Measurements from ENCODE around the gene WDR90. TPM values are rescaled to one million over a fixed set of nuclear protein-coding genes. Genes with fewer than 3 reads are reported as not detected.

The WDR90 gene
- total RNA-seq, 1 donor from 2014 or later, result 9.3 TPM

DNA sequence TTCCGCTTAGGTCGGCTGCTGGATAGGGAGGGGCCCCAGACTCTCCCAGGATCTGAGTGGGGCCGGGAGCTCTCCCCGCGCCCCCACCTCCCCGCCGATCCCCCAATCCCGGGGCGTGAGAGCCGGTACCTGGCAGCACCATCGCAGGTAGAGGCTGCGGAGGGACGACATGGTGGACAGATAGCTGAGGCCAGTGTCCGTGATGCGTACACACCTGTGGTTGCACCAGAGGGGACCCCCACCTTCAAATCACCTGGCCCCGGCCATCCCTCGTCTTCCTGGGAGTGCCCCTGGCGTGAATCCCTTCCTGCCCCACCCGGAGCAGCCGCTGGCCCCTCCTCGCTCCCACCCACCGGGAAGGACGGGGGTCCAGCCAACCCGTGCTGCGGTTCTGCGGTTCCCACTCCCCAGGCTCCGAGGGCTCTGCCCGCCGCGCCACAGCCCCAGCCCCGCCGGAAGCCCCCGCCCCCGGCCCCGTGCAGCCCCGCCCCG lies 45.7 kb downstream of the WDR90 start:
- TF ChIP-seq CTCF (IDR thresholded peaks at IDR 0.05) (no peak), EZH2 (IDR thresholded peaks at IDR 0.05) (peak; percentile 78), EZH2phosphoT487 (IDR thresholded peaks at IDR 0.05) (peak; percentile 64)
- Mint-ChIP-seq H3K4me3 (no peak overlapping the region), H3K4me1 (peaks cover 8% of the 10 kb centered on the region), H3K9me3 (no peaks in the 10 kb centered on the region), H3K27me3 (ENCODE audit: insufficient read depth, low read depth) (peaks cover 41% of the 10 kb centered on the region), H3K36me3 (no peaks in the 10 kb centered on the region), H3K27ac (no peak overlapping the region)
- H3K9me3 ChIP-seq (ENCODE audit: low read depth), result no peaks in the 10 kb centered on the region
- H3K4me1 ChIP-seq, result peaks cover 8% of the 10 kb centered on the region
- no peak for DNase-seq (ENCODE audit: low spot score)
- H2AFZ ChIP-seq (replicated peaks), result no peak overlapping the region
- H3K27ac ChIP-seq, result no peak overlapping the region
- no peaks in the 10 kb centered on the region for H3K36me3 ChIP-seq
- peak overlapping the region; percentile 76 for H3K4me2 ChIP-seq
- H3K9ac ChIP-seq, result no peak overlapping the region
- H3K4me3 ChIP-seq, result peak overlapping the region; percentile 44
- H3K27me3 ChIP-seq, result peaks cover 95% of the 10 kb centered on the region
- H3K79me2 ChIP-seq (ENCODE audit: low read depth), result no peaks in the 10 kb centered on the region
- H3F3A ChIP-seq (ENCODE audit: low read depth), result peaks cover 26% of the 10 kb centered on the region
- H4K20me1 ChIP-seq (ENCODE audit: low read depth), result peaks cover 24% of the 10 kb centered on the region

GRCh38 chr16:695355-696089 lies 46.4 kb downstream of the WDR90 start:
- Mint-ChIP-seq H3K36me3 (no peaks in the 10 kb centered on the region), H3K4me3 (peak overlapping the region; percentile 48), H3K27ac (no peak overlapping the region), H3K9me3 (no peaks in the 10 kb centered on the region), H3K4me1 (peaks cover 6% of the 10 kb centered on the region), H3K27me3 (ENCODE audit: insufficient read depth, low read depth) (peaks cover 41% of the 10 kb centered on the region)
- no peaks in the 10 kb centered on the region for H3K79me2 ChIP-seq (ENCODE audit: low read depth)
- no peaks in the 10 kb centered on the region for H3K9me3 ChIP-seq (ENCODE audit: low read depth)
- peaks cover 30% of the 10 kb centered on the region for H4K20me1 ChIP-seq (ENCODE audit: low read depth)
- DNase-seq (ENCODE audit: low spot score), result peak; percentile 60
- H3K4me3 ChIP-seq, result peak overlapping the region; percentile 37
- TF ChIP-seq EZH2phosphoT487 (IDR thresholded peaks at IDR 0.05) (peak; percentile 71), CTCF (IDR thresholded peaks at IDR 0.05) (no peak), EZH2 (IDR thresholded peaks at IDR 0.05) (peak; percentile 16)
- no peak overlapping the region for H3K9ac ChIP-seq
- peaks cover 8% of the 10 kb centered on the region for H3K4me1 ChIP-seq
- no peak overlapping the region for H3K27ac ChIP-seq
- H3K27me3 ChIP-seq, result peaks cover 100% of the 10 kb centered on the region
- H2AFZ ChIP-seq (replicated peaks), result no peak overlapping the region
- peaks cover 26% of the 10 kb centered on the region for H3F3A ChIP-seq (ENCODE audit: low read depth)
- peak overlapping the region; percentile 74 for H3K4me2 ChIP-seq
- no peaks in the 10 kb centered on the region for H3K36me3 ChIP-seq

DNA sequence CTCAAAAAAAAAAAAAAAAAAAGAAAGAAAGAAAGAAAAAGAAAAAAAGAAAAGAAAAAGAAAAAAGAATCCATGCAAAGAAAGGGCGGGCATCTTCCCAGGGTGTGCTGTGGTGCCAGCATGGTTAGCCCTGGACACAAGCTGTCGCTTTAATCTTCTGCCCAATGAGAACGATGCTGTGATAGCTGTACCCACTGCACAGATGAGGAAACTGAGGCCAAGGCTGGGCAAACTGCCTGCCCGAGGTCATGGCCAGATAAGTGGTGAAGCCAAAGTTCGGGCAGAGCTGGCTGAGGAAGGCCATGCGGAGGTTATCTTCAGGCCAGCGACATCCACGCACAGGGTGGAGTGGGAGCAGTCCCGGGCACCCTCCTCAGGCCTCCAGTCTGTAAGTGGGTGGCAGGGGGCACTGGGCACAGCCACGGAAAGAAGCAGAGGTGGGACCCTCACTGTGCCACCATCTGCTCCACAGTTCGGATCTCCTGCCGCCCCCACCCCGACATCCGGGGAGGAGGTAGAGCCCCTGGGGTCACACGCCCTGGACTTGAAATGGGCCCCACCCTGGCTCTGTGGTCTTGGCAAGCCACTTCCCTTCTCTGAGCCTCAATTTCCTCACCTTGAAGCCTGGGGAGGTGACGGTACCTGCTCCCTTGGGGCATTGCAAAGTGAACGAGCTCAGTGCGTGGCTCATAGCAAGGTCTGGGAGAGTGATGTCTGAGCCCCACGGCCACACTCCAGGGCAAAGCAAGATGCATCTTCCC lies 49.9 kb downstream of the WDR90 start:
- H3K4me2 ChIP-seq, result no peak overlapping the region
- H3K9me3 ChIP-seq (ENCODE audit: low read depth), result no peaks in the 10 kb centered on the region
- H2AFZ ChIP-seq (replicated peaks), result no peak overlapping the region
- Mint-ChIP-seq H3K4me1 (peaks cover 3% of the 10 kb centered on the region), H3K4me3 (no peak overlapping the region), H3K27ac (no peak overlapping the region), H3K36me3 (no peaks in the 10 kb centered on the region), H3K9me3 (no peaks in the 10 kb centered on the region), H3K27me3 (ENCODE audit: insufficient read depth, low read depth) (peaks cover 49% of the 10 kb centered on the region)
- H4K20me1 ChIP-seq (ENCODE audit: low read depth), result peaks cover 64% of the 10 kb centered on the region
- no peaks in the 10 kb centered on the region for H3K36me3 ChIP-seq
- H3K27me3 ChIP-seq, result peaks cover 100% of the 10 kb centered on the region
- H3K79me2 ChIP-seq (ENCODE audit: low read depth), result no peaks in the 10 kb centered on the region
- H3K4me3 ChIP-seq, result no peak overlapping the region
- peaks cover 6% of the 10 kb centered on the region for H3F3A ChIP-seq (ENCODE audit: low read depth)
- TF ChIP-seq EZH2phosphoT487 (IDR thresholded peaks at IDR 0.05) (no peak), EZH2 (IDR thresholded peaks at IDR 0.05) (no peak), CTCF (IDR thresholded peaks at IDR 0.05) (no peak)
- H3K27ac ChIP-seq, result no peak overlapping the region
- no peak overlapping the region for H3K9ac ChIP-seq
- H3K4me1 ChIP-seq, result peaks cover 8% of the 10 kb centered on the region
- DNase-seq (ENCODE audit: low spot score), result no peak
